Measurements from ENCODE around the gene ZNF529.

The ZNF529 gene

GRCh38 chr19:36514012-36514612 is 59.0 kb downstream of the ZNF529 start:
- DNase-seq (ENCODE audit: low read depth in 3 of 3): no peak

- no peak for DNase-seq (ENCODE audit: low read depth in 3 of 3)
Observed at GRCh38 chr19:36508325-36508724, 64.8 kb downstream of the ZNF529 start.

GRCh38 chr19:36501973-36502372 is 71.1 kb downstream of the ZNF529 start:
- no peak for DNase-seq (ENCODE audit: low read depth in 3 of 3)

GRCh38 chr19:36497001-36497400 is 76.1 kb downstream of the ZNF529 start:
- DNase-seq (ENCODE audit: low read depth in 3 of 3): no peak
